H1 (cell line): ENCODE data around the gene SGSM1. TPM values are rescaled to one million over a fixed set of nuclear protein-coding genes. Genes with fewer than 3 reads are reported as not detected.

Source experiments
- CTCF ChIA-PET: fragments of 300-600 bp; sonication (Branson Sonifier 250); formaldehyde crosslinking; loops from one replicate; lab custom pipeline; 2021; ENCODE audit not compliant: partially characterized antibody; lab: Charles Lee
- POLR2A ChIA-PET: fragments of 300-600 bp; sonication (Branson Sonifier 250); formaldehyde crosslinking; loops from one replicate; lab custom pipeline; 2021; ENCODE audit warnings: inconsistent platforms; ENCODE audit not compliant: partially characterized antibody; lab: Charles Lee
- DNase-seq, 2 experiments: peaks; one replicate each; pipeline versions ENCODE4 v3.0.0 to v3.0.0-alpha.2; 2010 to 2022; ENCODE audit warnings: low spot score in 2 of 2, low read depth in 1 of 2, mixed read lengths in 1 of 2
- FAIRE-seq: peaks from 2 replicates; lab custom pipeline; 2011; peaks lifted over from hg19 to GRCh38; lab: Jason Lieb, UNC
- H2AFZ ChIP-seq: 2 replicates; pipeline ENCODE4 v1.8.1; 2012; ENCODE audit warnings: low read length, inconsistent platforms
- H2AK5ac ChIP-seq: 2 replicates; pipeline ENCODE4 v1.6.1; 2013; ENCODE audit warnings: low read depth, low read length
- H2BK120ac ChIP-seq: replicated peaks from 2 replicates; pipeline ENCODE3; 2013; ENCODE audit warnings: low read depth, low read length, inconsistent platforms
- H2BK12ac ChIP-seq: 2 replicates; pipeline ENCODE4 v1.6.1; 2013; ENCODE audit warnings: low read depth, low read length
- H2BK15ac ChIP-seq: 2 replicates; pipeline ENCODE4 v1.6.1; 2013; ENCODE audit warnings: low read length
- H2BK20ac ChIP-seq: 2 replicates; pipeline ENCODE4 v1.6.1; 2013; ENCODE audit warnings: low read length
- H2BK5ac ChIP-seq: 2 replicates; pipeline ENCODE4 v1.6.1; 2013; ENCODE audit warnings: low read depth, low read length
- H3K14ac ChIP-seq: 2 replicates; pipeline ENCODE4 v1.6.1; 2013; ENCODE audit warnings: inconsistent platforms; ENCODE audit not compliant: insufficient read length
- H3K18ac ChIP-seq: 2 replicates; pipeline ENCODE4 v1.6.1; 2013; ENCODE audit warnings: low read length; ENCODE audit errors: extremely low read depth
- H3K23ac ChIP-seq: 2 replicates; pipeline ENCODE4 v1.6.1; 2013; ENCODE audit warnings: inconsistent platforms; ENCODE audit not compliant: insufficient read length
- H3K23me2 ChIP-seq: 2 replicates; pipeline ENCODE4 v1.6.1; 2013; ENCODE audit warnings: low read depth, low read length
- H3K27ac ChIP-seq: 2 replicates; pipeline ENCODE4 v1.6.1; 2011; ENCODE audit warnings: low read depth, low read length, inconsistent platforms
- H3K27me3 ChIP-seq, 4 experiments: replicated peaks in 1 of 4; 1 replicate in 1 of 4; 2 replicates in 3 of 4; pipeline versions ENCODE4 v1.6.1 to v1.8.1; 2011 to 2013; ENCODE audit warnings: low read length in 3 of 4, mild to moderate bottlenecking in 3 of 4, inconsistent platforms in 2 of 4, mixed read lengths in 2 of 4, moderate library complexity in 1 of 4; ENCODE audit not compliant: control insufficient read depth in 3 of 4, insufficient read depth in 3 of 4; ENCODE audit errors: extremely low read depth in 1 of 4
- H3K36me3 ChIP-seq, 4 experiments: 2 replicates each; pipeline versions ENCODE4 v1.6.1 to v1.8.1; 2011 to 2013; ENCODE audit warnings: mild to moderate bottlenecking in 4 of 4, low read length in 3 of 4, moderate library complexity in 2 of 4, control low read depth in 1 of 4, inconsistent platforms in 1 of 4; ENCODE audit not compliant: insufficient read depth in 4 of 4, control insufficient read depth in 2 of 4
- H3K4ac ChIP-seq: replicated peaks from 2 replicates; pipeline ENCODE3; 2013; ENCODE audit warnings: low read length, low read depth, mixed read lengths, inconsistent platforms; ENCODE audit not compliant: insufficient read length
- H3K4me1 ChIP-seq, 4 experiments: replicated peaks in 1 of 4; 1 replicate in 1 of 4; 2 replicates in 3 of 4; pipeline versions ENCODE4 v1.6.1 to v1.8.1; 2011 to 2013; ENCODE audit warnings: low read length in 3 of 4, inconsistent platforms in 2 of 4, mixed read lengths in 1 of 4; ENCODE audit not compliant: insufficient read depth in 4 of 4, control insufficient read depth in 3 of 4
- H3K4me2 ChIP-seq, 2 experiments: 2 replicates each; pipeline versions ENCODE4 v1.6.1 to v1.8.1; 2011 to 2013; ENCODE audit warnings: low read depth in 2 of 2, low read length in 2 of 2, control low read depth in 1 of 2, inconsistent platforms in 1 of 2, mild to moderate bottlenecking in 1 of 2; ENCODE audit not compliant: insufficient read depth in 1 of 2
- H3K4me3 ChIP-seq, 4 experiments: fragments of 200-600, 300-600 bp in 1 of 4; sonication (generic), shearing (Covaris generic), sonication (Bioruptor Twin) in 1 of 4; 2 replicates each; pipeline versions ENCODE4 v1.5.1 to v1.8.1; 2011 to 2016; ENCODE audit warnings: low read length in 4 of 4, low read depth in 3 of 4, control low read depth in 2 of 4, inconsistent platforms in 2 of 4, mild to moderate bottlenecking in 2 of 4, mixed read lengths in 1 of 4, moderate library complexity in 1 of 4; ENCODE audit not compliant: insufficient read depth in 2 of 4; ENCODE audit errors: extremely low read depth in 1 of 4
- H3K56ac ChIP-seq: replicated peaks from 2 replicates; pipeline ENCODE3; 2013; ENCODE audit warnings: low read depth, mild to moderate bottlenecking, mixed read lengths, low read length, inconsistent platforms; ENCODE audit not compliant: insufficient read length
- H3K79me1 ChIP-seq: 2 replicates; pipeline ENCODE4 v1.6.1; 2013; ENCODE audit warnings: low read depth, low read length, control low read depth
- H3K79me2 ChIP-seq, 2 experiments: 2 replicates each; pipeline versions ENCODE4 v1.6.1 to v1.8.1; 2012 to 2013; ENCODE audit warnings: low read length in 2 of 2, mild to moderate bottlenecking in 2 of 2, inconsistent platforms in 1 of 2; ENCODE audit not compliant: insufficient read depth in 2 of 2, control insufficient read depth in 1 of 2
- H3K9ac ChIP-seq, 4 experiments: replicated peaks in 1 of 4; 1 replicate in 1 of 4; 2 replicates in 3 of 4; pipeline versions ENCODE4 v1.6.1 to v1.8.1; 2011 to 2013; ENCODE audit warnings: low read depth in 3 of 4, low read length in 3 of 4, control low read depth in 2 of 4, mild to moderate bottlenecking in 2 of 4, moderate library complexity in 2 of 4, inconsistent platforms in 1 of 4; ENCODE audit errors: extremely low read depth in 1 of 4
- H3K9me3 ChIP-seq, 2 experiments: 2 replicates each; pipeline versions ENCODE4 v1.6.1 to v1.8.1; 2012 to 2013; ENCODE audit warnings: mild to moderate bottlenecking in 2 of 2, moderate library complexity in 2 of 2, control low read depth in 1 of 2, inconsistent platforms in 1 of 2, low read depth in 1 of 2, low read length in 1 of 2, mixed read lengths in 1 of 2; ENCODE audit not compliant: insufficient read depth in 2 of 2
- H4K20me1 ChIP-seq, 2 experiments: replicated peaks in 1 of 2; 2 replicates each; pipeline versions ENCODE3 to v1.8.1; 2011 to 2013; ENCODE audit warnings: inconsistent platforms in 2 of 2, low read length in 2 of 2, mild to moderate bottlenecking in 1 of 2; ENCODE audit not compliant: insufficient read depth in 2 of 2, control insufficient read depth in 1 of 2
- H4K5ac ChIP-seq: 2 replicates; pipeline ENCODE4 v1.6.1; 2013; ENCODE audit warnings: low read length, low read depth, mixed read lengths, inconsistent platforms; ENCODE audit not compliant: insufficient read length
- H4K8ac ChIP-seq: 2 replicates; pipeline ENCODE4 v1.8.0; 2013; ENCODE audit warnings: mild to moderate bottlenecking, moderate library complexity, low read length, inconsistent platforms; ENCODE audit not compliant: insufficient read depth; ENCODE audit errors: extremely low read depth
- H4K91ac ChIP-seq: replicated peaks from 2 replicates; pipeline ENCODE3; 2013; ENCODE audit warnings: low read length, mixed read lengths, inconsistent platforms; ENCODE audit not compliant: insufficient read length
- BACH1 ChIP-seq: IDR thresholded peaks from 2 replicates; pipeline ENCODE4 v1.6.1; 2012; ENCODE audit warnings: low read length, improper control_type of control experiment
- CBX5 ChIP-seq: fragments of 300-800, 300-1000 bp; sonication (generic); IDR thresholded peaks from 2 replicates; pipeline ENCODE4 v1.7.1; 2016; ENCODE audit warnings: antibody characterized with exemption, low read length, low read depth
- CREB1 ChIP-seq: IDR thresholded peaks from 2 replicates; pipeline ENCODE4 v1.6.1; 2012; ENCODE audit warnings: inconsistent platforms
- EGR1 ChIP-seq: IDR thresholded peaks from 2 replicates; pipeline ENCODE4 v1.6.1; 2011; ENCODE audit warnings: low read depth, low read length, borderline replicate concordance
- GTF2F1 ChIP-seq: IDR thresholded peaks from 2 replicates; pipeline ENCODE4 v1.6.1; 2012; ENCODE audit warnings: low read depth, low read length, improper control_type of control experiment, borderline replicate concordance
- HDAC6 ChIP-seq: IDR thresholded peaks from one replicate; pipeline ENCODE4 v1.7.1; 2012; ENCODE audit warnings: low read depth, mild to moderate bottlenecking, inconsistent platforms, low read length, moderate library complexity
- KDM5A ChIP-seq: fragments of 200-600 bp; IDR thresholded peaks from 2 replicates; pipeline ENCODE4 v1.7.1; 2012; ENCODE audit warnings: mild to moderate bottlenecking, low read length, inconsistent platforms, mixed read lengths
- MAFK ChIP-seq: IDR thresholded peaks from 2 replicates; pipeline ENCODE4 v1.6.1; 2012; ENCODE audit warnings: low read depth, mild to moderate bottlenecking, improper control_type of control experiment, low read length
- NANOG ChIP-seq: IDR thresholded peaks from 2 replicates; pipeline ENCODE4 v1.6.1; 2011; ENCODE audit warnings: low read length, low read depth, mild to moderate bottlenecking, inconsistent platforms; ENCODE audit not compliant: insufficient read depth, poor library complexity, severe bottlenecking
- PHF8 ChIP-seq: fragments of 200-600 bp; sonication (generic); conservative IDR thresholded peaks from 2 replicates; pipeline ENCODE4 v1.7.1; 2012; ENCODE audit warnings: low read depth, mild to moderate bottlenecking, inconsistent platforms, low read length, moderate library complexity
- RFX5 ChIP-seq: IDR thresholded peaks from 2 replicates; pipeline ENCODE4 v1.6.1; 2011; ENCODE audit warnings: low read depth, low read length, improper control_type of control experiment, borderline replicate concordance
- SIN3A ChIP-seq, 2 experiments: IDR thresholded peaks in 1 of 2; conservative IDR thresholded peaks in 1 of 2; 2 replicates each; pipeline ENCODE4 v1.6.1; 2011 to 2012; ENCODE audit warnings: low read length in 2 of 2, improper control_type of control experiment in 1 of 2, low read depth in 1 of 2, mild to moderate bottlenecking in 1 of 2
- SP1 ChIP-seq: IDR thresholded peaks from 2 replicates; pipeline ENCODE4 v1.6.1; 2011; ENCODE audit warnings: low read depth, low read length
- WGBS, 2 experiments: shearing (Covaris generic) in 1 of 2; methylation state at CpG; one replicate each; pipeline versions ENCODE4 v1.1.6 to v1.1.7; 2013 to 2015; ENCODE audit warnings: low lambda C conversion rate in 2 of 2, mixed read lengths in 2 of 2, inconsistent platforms in 1 of 2, low coverage in 1 of 2, missing lambda C conversion rate in 1 of 2; ENCODE audit not compliant: insufficient replicate concordance in 2 of 2, insufficient coverage in 1 of 2, insufficient read length in 1 of 2; ENCODE audit errors: extremely low coverage in 1 of 2, missing lambda C conversion rate in 1 of 2; 5-methylcytosine and 5-hydroxymethylcytosine counted together
- polyA plus RNA-seq, 7 experiments: library from polyadenylated mRNA; depleted of rRNA in 3 of 7; stranded (reverse) in 5 of 7; unstranded in 2 of 7; fragments of >200 nt in 5 of 7; fragments of 200-250 nt in 2 of 7; gene quantifications; 1 replicate in 5 of 7; 2 replicates in 1 of 7; 4 replicates in 1 of 7; pipeline versions ENCODE4 v1.2.1 to v1.2.3, GENCODE V29; 2011 to 2013; ENCODE audit warnings: missing spikeins in 2 of 7, mixed read lengths in 2 of 7
- total RNA-seq: library from RNA; stranded (reverse); fragmentation: NEBNext Ultra II Directional; extraction: Animal tissue kit (Norgen Biotek cat#: 25700); gene quantifications from 2 replicates; pipeline ENCODE4 v1.2.1, GENCODE V29; 2021

Gene SGSM1
- total and polyA plus RNA-seq, 2 of the 8 experiments (the other 6 are each of a cell fraction or from before 2014, with no cell fraction given), result 2.8 to 5.2 TPM

DNA sequence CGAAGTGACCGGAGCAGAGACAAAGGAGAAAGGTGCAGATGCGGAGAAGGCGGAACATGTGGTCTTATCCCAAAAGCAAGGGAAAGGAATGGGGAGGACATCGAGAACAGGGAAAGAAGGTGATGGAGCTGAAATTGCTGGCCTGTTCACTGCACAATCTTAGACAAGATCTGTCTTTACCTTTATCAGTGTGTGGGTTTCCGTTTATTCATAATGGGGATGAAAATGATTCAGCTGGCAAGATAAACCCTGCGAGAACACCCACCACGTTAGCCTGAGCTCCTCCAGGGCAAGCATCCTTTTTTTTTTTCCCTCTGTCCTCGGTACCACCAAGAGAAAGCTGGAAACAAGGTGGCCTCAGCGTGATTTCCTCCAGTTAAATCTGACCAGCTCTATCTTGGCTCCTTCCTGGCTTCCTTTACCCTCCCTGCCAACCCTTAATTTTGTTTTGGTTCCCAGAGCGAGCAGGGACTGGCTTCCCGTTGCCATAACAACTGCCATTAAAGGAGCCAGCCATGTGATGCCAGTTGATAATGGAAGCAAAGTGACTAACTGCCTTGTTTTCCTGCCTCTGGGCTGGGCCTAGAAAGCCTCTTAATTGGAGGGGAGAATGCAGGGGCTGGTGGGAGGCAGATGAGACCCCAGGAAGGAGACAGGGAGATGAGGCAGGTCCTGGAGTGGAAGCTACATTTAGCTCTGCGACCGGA is 4.2 kb downstream of the SGSM1 start:
- Histone ChIP-seq H3K4me2 (no peak overlapping the region), H3K56ac (no peak overlapping the region)
- 87% methylated on average over 14 of the region's 14 CpGs; no CpG with 5 or more reads in 1 of the 2 experiments for WGBS, 2 experiments
- TF ChIP-seq RFX5, result no peak
- TF ChIP-seq HDAC6, result no peak
- TF ChIP-seq MAFK, result no peak
- TF ChIP-seq NANOG, result no peak
- no peak for TF ChIP-seq SP1
- no peak for TF ChIP-seq SIN3A (conservative IDR thresholded peaks at IDR 0.05 in 1 of 2, IDR thresholded peaks at IDR 0.05 in 1 of 2; ENCODE audit: low read depth in 1 of 2, low read length in 2 of 2)
- no peak for TF ChIP-seq BACH1
- no peak for TF ChIP-seq EGR1
- no peak for TF ChIP-seq GTF2F1
- TF ChIP-seq CREB1, result no peak
- TF ChIP-seq PHF8, result no peak
- no peak for TF ChIP-seq KDM5A
- TF ChIP-seq CBX5, result no peak

More for the DNA sequence above, 4.2 kb downstream of the SGSM1 start:
- ChIA-PET CTCF (interaction anchor here (0.8 to 1.4 kb wide), 6 partner anchors 14 to 72 kb away, joined by 3 to 5 read pairs (median 4); no protein-coding TSS in a partner anchor), POLR2A (no interaction called here)
- Histone ChIP-seq H4K20me1 (peaks cover 0 to 7% of the 10 kb centered on the region in 2 experiments), H3K23me2 (peaks cover 13% of the 10 kb centered on the region; the same call in 1 of the 2 replicates), H3K4me3 (no peak overlapping the region), H3K4ac (no peak overlapping the region), H3K36me3 (no peaks in the 10 kb centered on the region; a peak in 1 of 8 replicates), H4K5ac (no peak overlapping the region), H2BK20ac (no peak overlapping the region), H3K23ac (no peak overlapping the region), H3K9me3 (no peaks in the 10 kb centered on the region), H2BK120ac (no peak overlapping the region), H3K14ac (no peak overlapping the region), H3K9ac (no peak overlapping the region), H3K79me2 (no peaks in the 10 kb centered on the region; a peak in 1 of 4 replicates), H3K27ac (no peak overlapping the region), H3K18ac (no peak overlapping the region), H2BK5ac (no peak overlapping the region), H3K4me1 (peaks cover 2 to 4% (median 3%) of the 10 kb centered on the region in 4 experiments; a peak in 6 of 7 replicates), H2AFZ (no peak overlapping the region), H2BK15ac (0 out of 2 replicates have a peak overlapping the region, but pooled peaks have one; percentile 88), H4K8ac (no peak overlapping the region), H4K91ac (no peak overlapping the region), H2BK12ac (no peak overlapping the region), H3K79me1 (peaks cover 4% of the 10 kb centered on the region), H2AK5ac (no peak overlapping the region), H3K27me3 (no peaks in the 10 kb centered on the region; a peak in 1 of 7 replicates)
- no peak for DNase-seq
- FAIRE-seq, result no peak
